HEK293 (cell line): ENCODE measurements around the gene RNF214.
A peak's percentile ranks its signal among the peaks of the same experiment; 100 is the strongest.

Source experiments
- GLIS2 ChIP-seq: fragments of 450-650 bp; formaldehyde crosslinking; IDR thresholded peaks from 2 replicates; pipeline ENCODE4 v1.5.1; 2016; ENCODE audit warnings: missing biosample characterization, missing genetic modification characterization
- IKZF3 ChIP-seq: fragments of 450-650 bp; IDR thresholded peaks from 2 replicates; pipeline ENCODE4 v1.5.0; 2018; ENCODE audit warnings: missing biosample characterization, mild to moderate bottlenecking, missing genetic modification characterization, moderate library complexity
- KLF1 ChIP-seq: fragments of 450-650 bp; formaldehyde crosslinking; IDR thresholded peaks from 2 replicates; pipeline ENCODE4 v1.5.1; 2016; ENCODE audit warnings: missing biosample characterization, missing genetic modification characterization
- KLF8 ChIP-seq: fragments of 450-650 bp; formaldehyde crosslinking; IDR thresholded peaks from 2 replicates; pipeline ENCODE4 v1.5.1; 2016; ENCODE audit warnings: missing biosample characterization, missing genetic modification characterization
- MZF1 ChIP-seq: fragments of 450-650 bp; formaldehyde crosslinking; IDR thresholded peaks from 2 replicates; pipeline ENCODE4 v1.5.1; 2017; ENCODE audit warnings: missing biosample characterization, missing genetic modification characterization, borderline replicate concordance
- REPIN1 ChIP-seq: fragments of 450-650 bp; formaldehyde crosslinking; IDR thresholded peaks from 2 replicates; pipeline ENCODE4 v1.5.1; 2017; ENCODE audit warnings: missing biosample characterization, missing genetic modification characterization, low read depth
- SALL2 ChIP-seq: fragments of 450-650 bp; formaldehyde crosslinking; IDR thresholded peaks from 2 replicates; pipeline ENCODE4 v1.5.0; 2017; ENCODE audit warnings: missing biosample characterization, mild to moderate bottlenecking, missing genetic modification characterization, borderline replicate concordance
- TCF7L2 ChIP-seq: IDR thresholded peaks from 2 replicates; pipeline ENCODE4 v1.6.1; 2011; ENCODE audit warnings: low read depth, mild to moderate bottlenecking, inconsistent platforms, low read length, moderate library complexity, borderline replicate concordance
- ZBTB17 ChIP-seq: fragments of 450-650 bp; formaldehyde crosslinking; IDR thresholded peaks from 2 replicates; pipeline ENCODE4 v1.5.1; 2016; ENCODE audit warnings: missing biosample characterization, missing genetic modification characterization
- ZBTB48 ChIP-seq: fragments of 450-650 bp; formaldehyde crosslinking; IDR thresholded peaks from 2 replicates; pipeline ENCODE4 v1.5.1; 2016; ENCODE audit warnings: missing biosample characterization, missing genetic modification characterization
- ZNF146 ChIP-seq: fragments of 450-650 bp; formaldehyde crosslinking; IDR thresholded peaks from 2 replicates; pipeline ENCODE4 v1.5.1; 2016; ENCODE audit warnings: missing biosample characterization, missing genetic modification characterization
- ZNF169 ChIP-seq: fragments of 450-650 bp; formaldehyde crosslinking; IDR thresholded peaks from 2 replicates; pipeline ENCODE4 v1.5.1; 2016; ENCODE audit warnings: missing biosample characterization, missing genetic modification characterization
- ZNF2 ChIP-seq: fragments of 450-650 bp; formaldehyde crosslinking; IDR thresholded peaks from 2 replicates; pipeline ENCODE4 v1.5.1; 2016; ENCODE audit warnings: missing biosample characterization, missing genetic modification characterization
- ZNF311 ChIP-seq: fragments of 450-650 bp; formaldehyde crosslinking; IDR thresholded peaks from 2 replicates; pipeline ENCODE4 v1.5.1; 2017; ENCODE audit warnings: missing biosample characterization, missing genetic modification characterization, borderline replicate concordance
- ZNF324 ChIP-seq: fragments of 450-650 bp; formaldehyde crosslinking; IDR thresholded peaks from 2 replicates; pipeline ENCODE4 v1.5.1; 2016; ENCODE audit warnings: missing biosample characterization, missing genetic modification characterization
- ZNF341 ChIP-seq: fragments of 450-650 bp; formaldehyde crosslinking; IDR thresholded peaks from 2 replicates; pipeline ENCODE4; 2016; ENCODE audit warnings: low read depth, missing biosample characterization, missing genetic modification characterization
- ZNF350 ChIP-seq: fragments of 450-650 bp; formaldehyde crosslinking; IDR thresholded peaks from 2 replicates; pipeline ENCODE4 v1.5.0; 2017; ENCODE audit warnings: missing biosample characterization, mild to moderate bottlenecking, missing genetic modification characterization
- ZNF391 ChIP-seq: fragments of 450-650 bp; formaldehyde crosslinking; IDR thresholded peaks from 2 replicates; pipeline ENCODE4 v1.5.1; 2016; ENCODE audit warnings: low read depth, missing biosample characterization, missing genetic modification characterization, borderline replicate concordance
- ZNF394 ChIP-seq: fragments of 450-650 bp; formaldehyde crosslinking; IDR thresholded peaks from 2 replicates; pipeline ENCODE4 v1.5.1; 2016; ENCODE audit warnings: missing biosample characterization, missing genetic modification characterization, mild to moderate bottlenecking, moderate library complexity, borderline replicate concordance
- ZNF404 ChIP-seq: fragments of 450-650 bp; formaldehyde crosslinking; IDR thresholded peaks from 2 replicates; pipeline ENCODE4 v1.5.1; 2017; ENCODE audit warnings: missing biosample characterization, missing genetic modification characterization
- ZNF501 ChIP-seq: fragments of 450-650 bp; formaldehyde crosslinking; IDR thresholded peaks from 2 replicates; pipeline ENCODE4 v1.5.1; 2016; ENCODE audit warnings: missing biosample characterization, missing genetic modification characterization
- ZNF596 ChIP-seq: fragments of 450-650 bp; IDR thresholded peaks from 2 replicates; pipeline ENCODE4 v1.5.0; 2018; ENCODE audit warnings: missing biosample characterization, mild to moderate bottlenecking, missing genetic modification characterization, moderate library complexity
- ZNF747 ChIP-seq: fragments of 450-650 bp; formaldehyde crosslinking; IDR thresholded peaks from 2 replicates; pipeline ENCODE4 v1.5.1; 2016; ENCODE audit warnings: missing biosample characterization, missing genetic modification characterization
- ZNF792 ChIP-seq: fragments of 450-650 bp; formaldehyde crosslinking; IDR thresholded peaks from 2 replicates; pipeline ENCODE4 v1.5.1; 2016; ENCODE audit warnings: missing biosample characterization, missing genetic modification characterization
- ZSCAN30 ChIP-seq: fragments of 450-650 bp; IDR thresholded peaks from 2 replicates; pipeline ENCODE4 v1.5.1; 2018; ENCODE audit warnings: missing biosample characterization, mild to moderate bottlenecking, missing genetic modification characterization, moderate library complexity
- TF ChIP-seq, protein P1 (sequence below): fragments of 450-650 bp; formaldehyde crosslinking; IDR thresholded peaks from 2 replicates; pipeline ENCODE4 v1.5.1; 2017; ENCODE audit warnings: missing biosample characterization, mild to moderate bottlenecking, missing genetic modification characterization, moderate library complexity
- TF ChIP-seq, protein P2 (sequence below): fragments of 450-650 bp; formaldehyde crosslinking; IDR thresholded peaks from 2 replicates; pipeline ENCODE4 v1.5.1; 2016; ENCODE audit warnings: missing biosample characterization, missing genetic modification characterization, low read depth
- TF ChIP-seq, protein P3 (sequence below): fragments of 450-650 bp; formaldehyde crosslinking; conservative IDR thresholded peaks from 2 replicates; pipeline ENCODE4 v1.5.1; 2016; ENCODE audit warnings: low read depth, missing biosample characterization, missing genetic modification characterization
- TF ChIP-seq, protein P4 (sequence below): fragments of 450-650 bp; formaldehyde crosslinking; IDR thresholded peaks from 2 replicates; pipeline ENCODE4 v1.5.1; 2016; ENCODE audit warnings: missing biosample characterization, missing genetic modification characterization

RNF214 gene

GRCh38 chr11:117316197-117316961 is 83.9 kb downstream of the RNF214 start, which contains the start of gene BACE1 (continued):
- peak; percentile 93 for TF ChIP-seq MZF1
- no peak for TF ChIP-seq ZNF501 (tag by site-specific recombination)
- peak; percentile 61 for TF ChIP-seq ZNF341 (tag by site-specific recombination)
- TF ChIP-seq ZNF169 = no peak
- TF ChIP-seq, protein P1, sequence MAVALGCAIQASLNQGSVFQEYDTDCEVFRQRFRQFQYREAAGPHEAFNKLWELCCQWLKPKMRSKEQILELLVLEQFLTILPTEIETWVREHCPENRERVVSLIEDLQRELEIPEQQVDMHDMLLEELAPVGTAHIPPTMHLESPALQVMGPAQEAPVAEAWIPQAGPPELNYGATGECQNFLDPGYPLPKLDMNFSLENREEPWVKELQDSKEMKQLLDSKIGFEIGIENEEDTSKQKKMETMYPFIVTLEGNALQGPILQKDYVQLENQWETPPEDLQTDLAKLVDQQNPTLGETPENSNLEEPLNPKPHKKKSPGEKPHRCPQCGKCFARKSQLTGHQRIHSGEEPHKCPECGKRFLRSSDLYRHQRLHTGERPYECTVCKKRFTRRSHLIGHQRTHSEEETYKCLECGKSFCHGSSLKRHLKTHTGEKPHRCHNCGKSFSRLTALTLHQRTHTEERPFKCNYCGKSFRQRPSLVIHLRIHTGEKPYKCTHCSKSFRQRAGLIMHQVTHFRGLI (tag by site-specific recombination) = no peak
- TF ChIP-seq REPIN1 (tag by site-specific recombination) = no peak
- no peak for TF ChIP-seq SALL2 (tag by site-specific recombination)
- peak; percentile 76 for TF ChIP-seq ZBTB17 (tag by site-specific recombination)
- TF ChIP-seq ZNF792 (tag by site-specific recombination) = peak; percentile 99
- no peak for TF ChIP-seq ZNF311 (tag by site-specific recombination)
- TF ChIP-seq ZNF146 = no peak
- 0 out of 2 replicates have a peak, but pooled peaks have one; percentile 23 for TF ChIP-seq ZNF394 (tag by site-specific recombination)
- 0 out of 2 replicates have a peak, but pooled peaks have one; percentile 20 for TF ChIP-seq KLF8
- TF ChIP-seq KLF1 = 0 out of 2 replicates have a peak, but pooled peaks have one; percentile 16
- peak; percentile 60; the same call in 1 of the 2 replicates for TF ChIP-seq ZBTB48 (tag by site-specific recombination)
- no peak for TF ChIP-seq ZNF404
- peak; percentile 93 for TF ChIP-seq IKZF3 (tag by site-specific recombination)
- 0 out of 2 replicates have a peak, but pooled peaks have one; percentile 48 for TF ChIP-seq TCF7L2
- TF ChIP-seq ZNF596 (tag by site-specific recombination) = no peak
- TF ChIP-seq, protein P2, sequence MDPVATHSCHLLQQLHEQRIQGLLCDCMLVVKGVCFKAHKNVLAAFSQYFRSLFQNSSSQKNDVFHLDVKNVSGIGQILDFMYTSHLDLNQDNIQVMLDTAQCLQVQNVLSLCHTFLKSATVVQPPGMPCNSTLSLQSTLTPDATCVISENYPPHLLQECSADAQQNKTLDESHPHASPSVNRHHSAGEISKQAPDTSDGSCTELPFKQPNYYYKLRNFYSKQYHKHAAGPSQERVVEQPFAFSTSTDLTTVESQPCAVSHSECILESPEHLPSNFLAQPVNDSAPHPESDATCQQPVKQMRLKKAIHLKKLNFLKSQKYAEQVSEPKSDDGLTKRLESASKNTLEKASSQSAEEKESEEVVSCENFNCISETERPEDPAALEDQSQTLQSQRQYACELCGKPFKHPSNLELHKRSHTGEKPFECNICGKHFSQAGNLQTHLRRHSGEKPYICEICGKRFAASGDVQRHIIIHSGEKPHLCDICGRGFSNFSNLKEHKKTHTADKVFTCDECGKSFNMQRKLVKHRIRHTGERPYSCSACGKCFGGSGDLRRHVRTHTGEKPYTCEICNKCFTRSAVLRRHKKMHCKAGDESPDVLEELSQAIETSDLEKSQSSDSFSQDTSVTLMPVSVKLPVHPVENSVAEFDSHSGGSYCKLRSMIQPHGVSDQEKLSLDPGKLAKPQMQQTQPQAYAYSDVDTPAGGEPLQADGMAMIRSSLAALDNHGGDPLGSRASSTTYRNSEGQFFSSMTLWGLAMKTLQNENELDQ (tag by site-specific recombination) = no peak
- TF ChIP-seq ZNF350 (tag by site-specific recombination) = no peak
- no peak for TF ChIP-seq GLIS2 (tag by site-specific recombination)
- TF ChIP-seq ZSCAN30 = peak; percentile 72
- no peak for TF ChIP-seq ZNF747
- TF ChIP-seq, protein P3, sequence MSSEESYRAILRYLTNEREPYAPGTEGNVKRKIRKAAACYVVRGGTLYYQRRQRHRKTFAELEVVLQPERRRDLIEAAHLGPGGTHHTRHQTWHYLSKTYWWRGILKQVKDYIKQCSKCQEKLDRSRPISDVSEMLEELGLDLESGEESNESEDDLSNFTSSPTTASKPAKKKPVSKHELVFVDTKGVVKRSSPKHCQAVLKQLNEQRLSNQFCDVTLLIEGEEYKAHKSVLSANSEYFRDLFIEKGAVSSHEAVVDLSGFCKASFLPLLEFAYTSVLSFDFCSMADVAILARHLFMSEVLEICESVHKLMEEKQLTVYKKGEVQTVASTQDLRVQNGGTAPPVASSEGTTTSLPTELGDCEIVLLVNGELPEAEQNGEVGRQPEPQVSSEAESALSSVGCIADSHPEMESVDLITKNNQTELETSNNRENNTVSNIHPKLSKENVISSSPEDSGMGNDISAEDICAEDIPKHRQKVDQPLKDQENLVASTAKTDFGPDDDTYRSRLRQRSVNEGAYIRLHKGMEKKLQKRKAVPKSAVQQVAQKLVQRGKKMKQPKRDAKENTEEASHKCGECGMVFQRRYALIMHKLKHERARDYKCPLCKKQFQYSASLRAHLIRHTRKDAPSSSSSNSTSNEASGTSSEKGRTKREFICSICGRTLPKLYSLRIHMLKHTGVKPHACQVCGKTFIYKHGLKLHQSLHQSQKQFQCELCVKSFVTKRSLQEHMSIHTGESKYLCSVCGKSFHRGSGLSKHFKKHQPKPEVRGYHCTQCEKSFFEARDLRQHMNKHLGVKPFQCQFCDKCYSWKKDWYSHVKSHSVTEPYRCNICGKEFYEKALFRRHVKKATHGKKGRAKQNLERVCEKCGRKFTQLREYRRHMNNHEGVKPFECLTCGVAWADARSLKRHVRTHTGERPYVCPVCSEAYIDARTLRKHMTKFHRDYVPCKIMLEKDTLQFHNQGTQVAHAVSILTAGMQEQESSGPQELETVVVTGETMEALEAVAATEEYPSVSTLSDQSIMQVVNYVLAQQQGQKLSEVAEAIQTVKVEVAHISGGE (tag by site-specific recombination) = peak; percentile 55
- TF ChIP-seq, protein P4, sequence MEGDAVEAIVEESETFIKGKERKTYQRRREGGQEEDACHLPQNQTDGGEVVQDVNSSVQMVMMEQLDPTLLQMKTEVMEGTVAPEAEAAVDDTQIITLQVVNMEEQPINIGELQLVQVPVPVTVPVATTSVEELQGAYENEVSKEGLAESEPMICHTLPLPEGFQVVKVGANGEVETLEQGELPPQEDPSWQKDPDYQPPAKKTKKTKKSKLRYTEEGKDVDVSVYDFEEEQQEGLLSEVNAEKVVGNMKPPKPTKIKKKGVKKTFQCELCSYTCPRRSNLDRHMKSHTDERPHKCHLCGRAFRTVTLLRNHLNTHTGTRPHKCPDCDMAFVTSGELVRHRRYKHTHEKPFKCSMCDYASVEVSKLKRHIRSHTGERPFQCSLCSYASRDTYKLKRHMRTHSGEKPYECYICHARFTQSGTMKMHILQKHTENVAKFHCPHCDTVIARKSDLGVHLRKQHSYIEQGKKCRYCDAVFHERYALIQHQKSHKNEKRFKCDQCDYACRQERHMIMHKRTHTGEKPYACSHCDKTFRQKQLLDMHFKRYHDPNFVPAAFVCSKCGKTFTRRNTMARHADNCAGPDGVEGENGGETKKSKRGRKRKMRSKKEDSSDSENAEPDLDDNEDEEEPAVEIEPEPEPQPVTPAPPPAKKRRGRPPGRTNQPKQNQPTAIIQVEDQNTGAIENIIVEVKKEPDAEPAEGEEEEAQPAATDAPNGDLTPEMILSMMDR (tag by site-specific recombination) = peak; percentile 44
- TF ChIP-seq ZNF391 (tag by site-specific recombination) = no peak
- no peak for TF ChIP-seq ZNF324 (tag by site-specific recombination)
- TF ChIP-seq ZNF2 (tag by site-specific recombination) = 0 out of 2 replicates have a peak, but pooled peaks have one; percentile 33
